Astrocyte (in vitro differentiated cells and primary cell): ENCODE data around the gene IL1R1.

Experiments
- EZH2 ChIP-seq: IDR thresholded peaks from 2 replicates; pipeline ENCODE4 v1.6.1; 2012; ENCODE audit warnings: mild to moderate bottlenecking, low read length, inconsistent platforms; ENCODE audit not compliant: insufficient read depth
- TF ChIP-seq, protein P1 (sequence below): IDR thresholded peaks from 2 replicates; pipeline ENCODE4 v1.5.1; 2011; ENCODE audit warnings: low read depth, mild to moderate bottlenecking, inconsistent platforms, low read length, moderate library complexity; ENCODE audit not compliant: insufficient read depth

DNA sequence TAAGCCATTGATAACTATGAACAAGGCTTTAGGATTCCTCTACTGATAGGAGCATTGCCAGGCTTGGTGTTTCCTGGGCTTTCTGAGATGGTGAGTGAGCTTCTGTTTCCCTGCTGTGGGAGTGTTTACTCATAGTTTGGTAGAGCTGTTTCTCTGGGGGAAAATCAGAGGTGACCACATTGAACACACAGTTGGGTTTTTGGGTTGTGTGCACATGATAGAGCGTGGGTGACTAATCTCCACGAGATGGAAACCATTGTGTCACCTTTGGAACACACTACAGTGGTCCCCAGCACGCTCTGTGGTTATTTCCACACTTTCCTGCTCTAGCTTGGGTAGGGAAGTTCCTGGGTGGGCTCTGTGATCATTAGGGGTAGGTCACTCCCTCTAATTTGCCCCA lies 5.4 kb downstream of the IL1R1 start:
- TF ChIP-seq, protein P1, sequence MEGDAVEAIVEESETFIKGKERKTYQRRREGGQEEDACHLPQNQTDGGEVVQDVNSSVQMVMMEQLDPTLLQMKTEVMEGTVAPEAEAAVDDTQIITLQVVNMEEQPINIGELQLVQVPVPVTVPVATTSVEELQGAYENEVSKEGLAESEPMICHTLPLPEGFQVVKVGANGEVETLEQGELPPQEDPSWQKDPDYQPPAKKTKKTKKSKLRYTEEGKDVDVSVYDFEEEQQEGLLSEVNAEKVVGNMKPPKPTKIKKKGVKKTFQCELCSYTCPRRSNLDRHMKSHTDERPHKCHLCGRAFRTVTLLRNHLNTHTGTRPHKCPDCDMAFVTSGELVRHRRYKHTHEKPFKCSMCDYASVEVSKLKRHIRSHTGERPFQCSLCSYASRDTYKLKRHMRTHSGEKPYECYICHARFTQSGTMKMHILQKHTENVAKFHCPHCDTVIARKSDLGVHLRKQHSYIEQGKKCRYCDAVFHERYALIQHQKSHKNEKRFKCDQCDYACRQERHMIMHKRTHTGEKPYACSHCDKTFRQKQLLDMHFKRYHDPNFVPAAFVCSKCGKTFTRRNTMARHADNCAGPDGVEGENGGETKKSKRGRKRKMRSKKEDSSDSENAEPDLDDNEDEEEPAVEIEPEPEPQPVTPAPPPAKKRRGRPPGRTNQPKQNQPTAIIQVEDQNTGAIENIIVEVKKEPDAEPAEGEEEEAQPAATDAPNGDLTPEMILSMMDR = no peak
- no peak for TF ChIP-seq EZH2
